Loucy (cell line): ENCODE results near the gene GAS2L1.

ENCODE experiments used
- EZH2phosphoT487 ChIP-seq: fragments of 200-600 bp; IDR thresholded peaks from 2 replicates; pipeline ENCODE4 v1.6.1; 2018; ENCODE audit warnings: antibody characterized with exemption, mild to moderate bottlenecking, moderate library complexity, borderline replicate concordance
- TF ChIP-seq, protein P1 (sequence below): fragments of 200-600 bp; sonication (generic); conservative IDR thresholded peaks from 2 replicates; pipeline ENCODE4 v1.5.1; 2014; ENCODE audit warnings: mild to moderate bottlenecking, antibody characterized with exemption, low read length

DNA sequence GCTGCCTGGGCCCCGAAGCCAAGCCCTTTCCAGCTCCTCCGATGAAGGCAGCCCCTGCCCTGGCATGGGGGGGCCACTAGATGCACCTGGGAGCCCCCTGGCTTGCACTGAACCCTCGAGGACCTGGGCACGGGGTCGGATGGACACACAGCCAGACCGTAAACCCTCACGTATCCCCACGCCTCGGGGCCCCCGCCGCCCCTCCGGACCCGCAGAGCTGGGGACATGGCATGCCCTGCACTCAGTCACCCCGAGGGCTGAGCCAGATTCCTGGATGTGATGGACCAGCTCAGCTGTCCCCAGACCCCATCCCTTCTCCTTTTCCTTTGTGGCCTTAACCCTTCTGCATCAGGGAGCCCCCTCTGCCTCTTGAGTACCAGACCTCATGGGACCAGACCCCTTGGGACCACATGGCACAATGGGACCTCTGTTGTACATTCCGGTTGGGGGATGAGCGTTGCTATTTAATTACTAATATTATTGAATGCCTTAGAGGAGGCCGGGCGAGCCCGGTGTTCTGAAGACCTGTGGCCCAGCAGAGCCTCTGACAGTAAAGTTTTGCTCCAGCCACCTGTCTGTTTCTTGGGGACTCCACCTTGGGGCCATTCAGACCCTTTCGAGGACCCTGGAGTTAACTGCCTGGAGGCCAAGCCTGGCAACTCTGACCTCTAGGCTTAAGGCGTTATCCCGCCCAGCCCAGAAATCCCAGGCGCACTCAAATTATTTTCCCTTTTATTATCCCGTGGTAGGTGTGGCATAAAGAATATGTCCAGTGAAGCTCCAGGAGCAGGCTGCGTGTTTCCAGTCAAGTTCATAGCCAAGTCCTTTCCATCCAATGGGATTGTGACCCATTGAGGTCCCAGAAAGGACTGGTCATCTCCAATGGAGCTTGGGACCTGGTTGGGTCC lies 6.0 kb downstream of the GAS2L1 start:
- TF ChIP-seq, protein P1, sequence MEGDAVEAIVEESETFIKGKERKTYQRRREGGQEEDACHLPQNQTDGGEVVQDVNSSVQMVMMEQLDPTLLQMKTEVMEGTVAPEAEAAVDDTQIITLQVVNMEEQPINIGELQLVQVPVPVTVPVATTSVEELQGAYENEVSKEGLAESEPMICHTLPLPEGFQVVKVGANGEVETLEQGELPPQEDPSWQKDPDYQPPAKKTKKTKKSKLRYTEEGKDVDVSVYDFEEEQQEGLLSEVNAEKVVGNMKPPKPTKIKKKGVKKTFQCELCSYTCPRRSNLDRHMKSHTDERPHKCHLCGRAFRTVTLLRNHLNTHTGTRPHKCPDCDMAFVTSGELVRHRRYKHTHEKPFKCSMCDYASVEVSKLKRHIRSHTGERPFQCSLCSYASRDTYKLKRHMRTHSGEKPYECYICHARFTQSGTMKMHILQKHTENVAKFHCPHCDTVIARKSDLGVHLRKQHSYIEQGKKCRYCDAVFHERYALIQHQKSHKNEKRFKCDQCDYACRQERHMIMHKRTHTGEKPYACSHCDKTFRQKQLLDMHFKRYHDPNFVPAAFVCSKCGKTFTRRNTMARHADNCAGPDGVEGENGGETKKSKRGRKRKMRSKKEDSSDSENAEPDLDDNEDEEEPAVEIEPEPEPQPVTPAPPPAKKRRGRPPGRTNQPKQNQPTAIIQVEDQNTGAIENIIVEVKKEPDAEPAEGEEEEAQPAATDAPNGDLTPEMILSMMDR: no peak
- TF ChIP-seq EZH2phosphoT487: no peak
